Adrenal gland (tissue), 5 donors: Measurements from ENCODE around the gene ZCCHC8.

Source experiments
- POLR2A ChIP-seq, 2 donors: fragments of 450-650 bp; IDR thresholded peaks; one replicate each; pipeline ENCODE4 v1.6.1; 2017; ENCODE audit warnings: antibody characterized with exemption in 2 of 2, mild to moderate bottlenecking in 2 of 2, moderate library complexity in 1 of 2
- TF ChIP-seq, protein P1 (sequence below), 6 experiments: fragments of 450-650 bp in 4 of 6; fragments of 200-600 bp in 2 of 6; sonication (generic) in 1 of 6; IDR thresholded peaks; 1 replicate in 5 of 6; 2 replicates in 1 of 6; pipeline versions ENCODE4 v1.5.1 to v1.8.0; 2016 to 2021; ENCODE audit warnings: antibody characterized with exemption in 6 of 6, mild to moderate bottlenecking in 2 of 6, moderate library complexity in 1 of 6
- donor health status: DM: no; HTN: no; CAD: no.

DNA sequence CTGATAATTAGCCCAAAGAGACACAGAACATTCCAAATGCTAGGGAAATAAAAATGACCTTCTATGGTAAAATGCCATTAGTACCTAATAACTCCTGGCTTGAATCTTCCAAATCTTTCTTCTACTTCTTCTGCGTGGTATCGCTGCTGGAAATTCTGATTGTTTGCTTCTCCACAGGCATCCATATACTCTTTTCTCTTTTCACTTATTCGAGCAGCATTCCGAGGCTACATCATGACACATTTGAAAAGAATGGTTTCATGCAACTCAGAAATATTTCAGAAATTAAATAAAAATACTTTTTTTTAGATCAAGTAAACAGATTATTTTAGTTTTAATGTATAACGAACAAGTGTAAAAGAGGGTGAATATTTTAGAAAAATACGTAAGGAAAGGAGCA is 18.9 kb downstream of the ZCCHC8 start:
- TF ChIP-seq, protein P1, sequence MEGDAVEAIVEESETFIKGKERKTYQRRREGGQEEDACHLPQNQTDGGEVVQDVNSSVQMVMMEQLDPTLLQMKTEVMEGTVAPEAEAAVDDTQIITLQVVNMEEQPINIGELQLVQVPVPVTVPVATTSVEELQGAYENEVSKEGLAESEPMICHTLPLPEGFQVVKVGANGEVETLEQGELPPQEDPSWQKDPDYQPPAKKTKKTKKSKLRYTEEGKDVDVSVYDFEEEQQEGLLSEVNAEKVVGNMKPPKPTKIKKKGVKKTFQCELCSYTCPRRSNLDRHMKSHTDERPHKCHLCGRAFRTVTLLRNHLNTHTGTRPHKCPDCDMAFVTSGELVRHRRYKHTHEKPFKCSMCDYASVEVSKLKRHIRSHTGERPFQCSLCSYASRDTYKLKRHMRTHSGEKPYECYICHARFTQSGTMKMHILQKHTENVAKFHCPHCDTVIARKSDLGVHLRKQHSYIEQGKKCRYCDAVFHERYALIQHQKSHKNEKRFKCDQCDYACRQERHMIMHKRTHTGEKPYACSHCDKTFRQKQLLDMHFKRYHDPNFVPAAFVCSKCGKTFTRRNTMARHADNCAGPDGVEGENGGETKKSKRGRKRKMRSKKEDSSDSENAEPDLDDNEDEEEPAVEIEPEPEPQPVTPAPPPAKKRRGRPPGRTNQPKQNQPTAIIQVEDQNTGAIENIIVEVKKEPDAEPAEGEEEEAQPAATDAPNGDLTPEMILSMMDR (IDR thresholded peaks at IDR 0.05), result no peak
- TF ChIP-seq POLR2A (IDR thresholded peaks at IDR 0.05), result no peak
